ENCODE results near the gene RPSA. TPM values are rescaled to one million over a fixed set of nuclear protein-coding genes. Genes with fewer than 3 reads are reported as not detected.

Gene RPSA
- total RNA-seq = 953 TPM

DNA sequence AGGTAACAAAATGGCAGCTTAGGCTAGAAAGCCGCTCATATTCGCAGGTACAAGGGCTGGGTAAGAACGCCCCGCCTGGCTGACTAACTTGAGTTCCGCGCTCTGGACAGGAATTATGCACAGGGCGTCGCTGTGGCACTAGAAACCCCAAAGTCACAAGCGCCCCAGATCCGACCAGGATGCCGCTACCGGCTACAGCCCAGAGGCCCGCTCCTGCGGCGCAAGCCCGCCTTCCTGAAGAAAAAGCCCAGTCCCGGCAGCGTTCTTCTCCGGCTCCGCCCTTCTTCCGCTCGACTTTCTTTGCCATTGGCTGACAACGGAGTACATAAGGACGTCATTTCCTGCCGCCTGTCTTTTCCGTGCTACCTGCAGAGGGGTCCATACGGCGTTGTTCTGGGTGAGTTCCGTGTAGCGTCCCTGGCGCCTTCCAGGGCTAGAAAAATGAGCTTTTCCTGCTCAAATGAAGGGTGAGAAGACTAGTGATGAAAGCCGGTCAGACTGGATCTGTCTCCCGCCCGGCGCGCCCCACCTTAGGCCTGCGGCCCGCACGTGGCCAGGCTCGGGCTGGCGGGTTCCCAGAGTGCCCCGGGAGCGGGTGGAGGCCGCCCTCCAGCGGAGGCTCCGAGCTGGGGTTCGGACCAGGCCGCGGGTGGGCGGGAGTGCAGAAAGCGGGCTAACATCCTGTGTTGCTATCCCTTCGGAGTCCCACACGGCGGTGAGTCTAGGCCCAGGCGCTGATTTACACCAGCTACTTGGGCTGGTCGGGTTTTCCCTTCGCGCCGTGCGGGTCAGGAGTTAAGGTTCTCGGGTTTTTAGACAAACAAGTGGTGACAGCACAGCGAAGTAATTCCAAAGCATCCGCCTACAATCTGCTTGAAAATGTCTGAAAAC, at the start of gene RPSA:
Gene RPSA (plus strand): TSS at position 353 of the 891 bp plus-strand sequence. CDS start 934 bp downstream, outside the sequence.

GRCh38 chr3:39383045-39383880, 23.3 kb upstream of the RPSA start, which contains the start of gene SLC25A38:
TSS of gene SLC25A38 (plus strand) at chr3:39383370. CDS start at chr3:39383725, 355 bp downstream.

Small RNA genes lying within 50 kb of the gene (small RNA-seq; reads per million reads assigned to genes)
- not detected for gene SNORA6 (ENCODE audit: low replicate concordance)
- not detected for gene SNORA62 (ENCODE audit: low replicate concordance)

Other genes starting within 250 kb of the RPSA start
- not detected for gene XIRP1, start 214.1 kb upstream of the RPSA start, total RNA-seq
- 11.6 TPM for gene CX3CR1, start 126.7 kb upstream of the RPSA start, total RNA-seq
- not detected for gene CCR8, start 77.0 kb upstream of the RPSA start, total RNA-seq
- 14.4 TPM for gene SLC25A38, start 23.4 kb upstream of the RPSA start, total RNA-seq
- gene MOBP, start 61.0 kb downstream of the RPSA start, total RNA-seq = 0.63 TPM